Neutrophil (primary cell): ENCODE measurements around the gene EIF4A3.

ENCODE experiments used
- H3K27ac ChIP-seq: fragments of 200-600 bp; sonication (generic); 2 replicates; pipeline ENCODE4 v1.5.1; 2016; ENCODE audit warnings: mild to moderate bottlenecking, moderate library complexity
- H3K27me3 ChIP-seq: fragments of 200-600 bp; sonication (generic); 2 replicates; pipeline ENCODE4 v1.6.0; 2016; ENCODE audit warnings: mild to moderate bottlenecking
- H3K36me3 ChIP-seq: fragments of 200-600 bp; sonication (generic); 2 replicates; pipeline ENCODE4 v1.5.1; 2017
- H3K4me1 ChIP-seq, 2 experiments: fragments of 200-600 bp in 1 of 2; sonication (generic) in 1 of 2; 1 replicate in 1 of 2; 2 replicates in 1 of 2; pipeline versions ENCODE4 v1.5.1 to v1.6.1; 2013 to 2016; ENCODE audit warnings: low read depth in 1 of 2, low read length in 1 of 2, mild to moderate bottlenecking in 1 of 2, moderate library complexity in 1 of 2; ENCODE audit not compliant: control insufficient read depth in 1 of 2, insufficient read depth in 1 of 2
- H3K4me3 ChIP-seq, 2 experiments: fragments of 200-600 bp in 1 of 2; sonication (generic) in 1 of 2; 1 replicate in 1 of 2; 2 replicates in 1 of 2; pipeline ENCODE4 v1.5.1; 2013 to 2016; ENCODE audit warnings: low read depth in 1 of 2, low read length in 1 of 2, mild to moderate bottlenecking in 1 of 2, moderate library complexity in 1 of 2
- H3K9me3 ChIP-seq: fragments of 200-600 bp; sonication (generic); 2 replicates; pipeline ENCODE4 v1.5.1; 2016
- CTCF ChIP-seq: fragments of 200-600 bp; sonication (generic); IDR thresholded peaks from 2 replicates; pipeline ENCODE4 v1.5.1; 2016; ENCODE audit warnings: antibody characterized with exemption

Gene EIF4A3

GRCh38 chr17:80147035-80147822 lies at the start of gene EIF4A3:
EIF4A3 (minus strand) TSS chr17:80147128; CDS start chr17:80146961, 167 bp downstream.
- Histone ChIP-seq H3K36me3 (peaks cover 19% of the 10 kb centered on the region), H3K27ac (peak within 1 kb of the TSS; percentile 90), H3K4me3 (peak within 1 kb of the TSS; percentile 70 to 85), H3K27me3 (no peaks in the 10 kb centered on the region), H3K9me3 (no peaks in the 10 kb centered on the region), H3K4me1 (peaks cover 41 to 55% of the 10 kb centered on the region in 2 experiments)
- TF ChIP-seq CTCF, result peak; percentile 77

GRCh38 chr17:80196652-80197051 lies 49.7 kb upstream of the EIF4A3 start:
- Histone ChIP-seq H3K36me3 (no peaks in the 10 kb centered on the region), H3K27me3 (peaks cover 40% of the 10 kb centered on the region), H3K4me3 (no peak overlapping the region), H3K9me3 (no peaks in the 10 kb centered on the region), H3K27ac (no peak overlapping the region), H3K4me1 (no peaks in the 10 kb centered on the region)
- TF ChIP-seq CTCF, result no peak

GRCh38 chr17:80195671-80196529 lies 49.0 kb upstream of the EIF4A3 start:
- H3K27ac ChIP-seq, result no peak overlapping the region
- H3K36me3 ChIP-seq, result no peaks in the 10 kb centered on the region
- no peak overlapping the region for H3K4me3 ChIP-seq
- peaks cover 46% of the 10 kb centered on the region for H3K27me3 ChIP-seq
- peak; percentile 72 for TF ChIP-seq CTCF
- H3K9me3 ChIP-seq, result no peaks in the 10 kb centered on the region
- no peaks in the 10 kb centered on the region for H3K4me1 ChIP-seq

- peaks cover 45% of the 10 kb centered on the region for H3K27me3 ChIP-seq
- no peaks in the 10 kb centered on the region for H3K9me3 ChIP-seq
- no peaks in the 10 kb centered on the region for H3K4me1 ChIP-seq
- TF ChIP-seq CTCF, result no peak
- no peaks in the 10 kb centered on the region for H3K36me3 ChIP-seq
- no peak overlapping the region for H3K4me3 ChIP-seq
- no peak overlapping the region for H3K27ac ChIP-seq
Measured at GRCh38 chr17:80195141-80195540, 48.2 kb upstream of the EIF4A3 start.

GRCh38 chr17:80191865-80192661 lies 45.1 kb upstream of the EIF4A3 start:
- no peak for TF ChIP-seq CTCF
- H3K27ac ChIP-seq, result no peak overlapping the region
- H3K4me3 ChIP-seq, result no peak overlapping the region
- no peaks in the 10 kb centered on the region for H3K9me3 ChIP-seq
- no peaks in the 10 kb centered on the region for H3K4me1 ChIP-seq
- peaks cover 50% of the 10 kb centered on the region for H3K27me3 ChIP-seq
- H3K36me3 ChIP-seq, result no peaks in the 10 kb centered on the region
